Nucleus accumbens (tissue), 56 donors: ENCODE measurements around the gene BLOC1S4.
A peak's percentile ranks its signal among the peaks of the same experiment; 100 is the strongest.

Experiments used
- DNase-seq, 56 donors: peaks; one replicate each; lab custom pipeline; 2025; lab: John Stamatoyannopoulos, UW

BLOC1S4 gene

GRCh38 chr4:6688879-6689505, 27.0 kb upstream of the BLOC1S4 start:
- peak in 2 of 56 donors; percentile 6 for DNase-seq

GRCh38 chr4:6689506-6689960, 26.4 kb upstream of the BLOC1S4 start:
- DNase-seq, result no peak

DNA sequence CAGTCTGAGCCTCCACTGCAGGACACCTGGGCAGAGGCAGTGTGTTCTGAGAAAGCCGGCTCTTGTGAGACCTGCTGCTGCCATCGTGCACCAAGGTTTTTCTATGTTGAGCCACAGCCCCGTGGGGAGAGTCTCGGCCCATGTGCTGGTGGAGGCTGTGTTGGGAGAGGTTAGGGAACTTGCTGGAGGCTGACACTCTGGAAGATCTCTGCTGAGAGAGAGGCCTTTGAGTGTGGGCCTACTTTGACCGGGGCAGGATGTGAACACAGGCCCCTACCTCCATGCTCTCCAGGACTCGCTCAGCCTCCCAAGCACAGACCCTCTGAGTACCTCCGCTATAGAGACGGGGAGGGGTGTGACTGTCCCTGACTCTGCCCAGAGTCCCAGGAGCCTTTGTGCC, 23.6 kb upstream of the BLOC1S4 start:
- no peak for DNase-seq

GRCh38 chr4:6692806-6693205, 23.2 kb upstream of the BLOC1S4 start:
- no peak for DNase-seq

DNA sequence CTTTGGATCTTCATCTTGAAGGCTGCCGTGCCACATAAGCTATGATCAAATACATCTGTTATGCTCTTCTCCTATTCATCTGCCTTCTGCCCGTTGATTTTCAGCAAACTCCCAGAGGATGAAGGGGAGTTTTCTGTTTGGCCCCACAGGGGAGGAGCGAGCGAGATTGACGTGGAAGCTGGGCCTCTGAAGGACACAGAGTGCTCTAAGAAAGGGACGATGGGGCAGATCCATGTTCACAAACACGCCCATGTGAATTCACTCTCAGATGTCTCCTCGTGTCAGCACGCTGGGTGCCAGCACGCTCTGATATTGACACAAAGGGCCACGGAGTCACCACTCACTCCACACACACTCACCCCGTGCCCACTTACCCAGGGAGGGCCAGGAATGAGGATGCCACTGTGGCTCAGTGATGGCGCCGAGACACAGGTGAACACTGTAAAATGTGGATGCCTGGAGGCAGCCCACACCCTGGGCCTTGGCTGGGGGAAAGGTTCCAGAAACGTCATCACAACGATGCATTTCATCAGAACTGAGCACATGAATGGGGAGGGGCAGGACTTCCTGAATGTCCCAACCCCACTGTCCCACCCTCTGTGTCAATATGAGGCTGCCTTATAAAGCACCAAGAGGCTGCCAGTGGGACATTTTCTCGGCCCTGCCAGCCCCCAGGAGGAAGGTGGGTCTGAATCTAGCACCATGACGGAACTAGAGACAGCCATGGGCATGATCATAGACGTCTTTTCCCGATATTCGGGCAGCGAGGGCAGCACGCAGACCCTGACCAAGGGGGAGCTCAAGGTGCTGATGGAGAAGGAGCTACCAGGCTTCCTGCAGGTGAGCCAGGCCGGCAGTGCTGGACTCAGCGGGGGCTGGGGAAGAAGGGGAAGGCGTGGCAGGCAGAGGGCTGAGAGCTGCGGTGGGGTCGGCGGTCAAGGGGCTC, 22.5 kb upstream of the BLOC1S4 start, which contains the start of gene S100P:
Gene S100P (plus strand): TSS at position 648 of the 946 bp plus-strand sequence. CDS start 55 bp downstream, at position 703.
- DNase-seq, result no peak

GRCh38 chr4:6694177-6694901, 21.6 kb upstream of the BLOC1S4 start:
- DNase-seq, result no peak

- DNase-seq, result no peak
Measured at GRCh38 chr4:6695660-6696610, 20.0 kb upstream of the BLOC1S4 start.

GRCh38 chr4:6696611-6697010, 19.4 kb upstream of the BLOC1S4 start:
- DNase-seq, result no peak

DNA sequence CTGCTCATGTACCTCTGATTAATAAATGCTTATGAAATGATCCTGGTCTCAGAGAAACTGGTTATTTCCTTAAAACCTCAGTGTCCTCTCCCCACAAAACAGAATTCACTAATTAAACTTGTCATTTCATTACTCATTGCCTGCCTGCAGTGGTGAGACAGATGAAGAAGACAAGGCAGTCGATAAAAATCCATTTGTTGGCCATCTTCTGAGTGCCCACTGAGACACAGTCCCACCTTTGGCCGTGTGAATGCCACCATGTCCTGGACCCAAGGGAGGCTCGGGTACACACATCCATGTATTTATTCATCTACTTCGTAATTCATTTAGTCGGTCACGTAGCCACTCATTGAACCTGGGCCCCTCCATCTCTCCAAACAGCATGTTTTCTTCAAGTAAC, 18.8 kb upstream of the BLOC1S4 start:
- DNase-seq, result no peak

GRCh38 chr4:6699388-6699787, 16.6 kb upstream of the BLOC1S4 start:
- no peak for DNase-seq

DNA sequence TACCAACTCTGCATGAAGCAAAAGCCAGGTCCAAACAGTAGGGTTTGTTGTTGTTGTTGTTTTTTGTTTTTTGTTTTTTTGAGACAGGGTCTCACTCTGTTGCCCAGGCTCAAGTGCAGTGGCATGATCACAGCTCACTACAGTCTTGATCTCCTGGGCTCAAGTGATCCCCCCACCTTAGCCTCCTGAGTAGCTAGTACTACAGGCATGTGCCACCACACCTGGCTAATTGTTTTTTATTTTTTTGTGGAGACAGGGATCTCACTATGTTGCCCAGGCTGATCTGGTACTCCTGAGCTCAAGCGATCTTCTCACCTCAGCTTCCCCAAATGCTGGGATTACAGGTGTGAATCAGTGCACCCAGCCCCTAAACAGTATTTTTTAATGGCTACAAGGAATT, 16.1 kb upstream of the BLOC1S4 start:
- no peak for DNase-seq

- no peak for DNase-seq
Measured at GRCh38 chr4:6701371-6701770, 14.6 kb upstream of the BLOC1S4 start.

GRCh38 chr4:6702761-6703160, 13.2 kb upstream of the BLOC1S4 start:
- DNase-seq, result no peak

- no peak for DNase-seq
Measured at GRCh38 chr4:6703786-6704185, 12.2 kb upstream of the BLOC1S4 start.

- DNase-seq, result no peak
Measured at GRCh38 chr4:6705646-6706045, 10.3 kb upstream of the BLOC1S4 start.

- DNase-seq, result no peak
Measured at GRCh38 chr4:6706173-6706572, 9.8 kb upstream of the BLOC1S4 start.

GRCh38 chr4:6709230-6710114, 6.5 kb upstream of the BLOC1S4 start, which contains the start of gene MRFAP1L1:
MRFAP1L1 (minus strand) TSS chr4:6709865; CDS start chr4:6709629, 236 bp downstream.
- peak in 55 of 56 donors; percentile 59 to 97 (median 89) for DNase-seq

DNA sequence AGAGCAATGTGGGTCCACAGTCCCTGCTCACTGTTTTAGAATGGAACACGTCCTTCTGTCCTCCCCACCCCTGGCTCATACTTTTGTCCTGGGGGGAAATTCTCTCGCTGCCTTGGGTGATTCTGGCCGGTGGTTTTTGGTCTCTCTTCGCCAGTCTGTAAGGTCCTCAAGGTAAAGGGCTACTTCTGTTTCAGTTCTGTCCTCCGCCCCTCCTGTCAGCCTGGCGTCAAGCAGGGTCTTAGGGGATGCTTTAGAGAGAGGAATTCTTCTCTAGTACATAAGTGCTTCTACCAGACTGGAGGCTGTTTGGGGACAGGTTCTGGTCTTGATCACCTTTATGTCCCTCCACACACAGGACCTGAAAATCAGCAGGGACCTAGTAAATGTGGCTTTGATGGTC, 5.7 kb upstream of the BLOC1S4 start:
- DNase-seq, result no peak

- no peak for DNase-seq
Measured at GRCh38 chr4:6710996-6711395, 5.0 kb upstream of the BLOC1S4 start.
